Astrocyte (in vitro differentiated cells and primary cell): ENCODE results near the gene AP1M1. TPM values are rescaled to one million over a fixed set of nuclear protein-coding genes. Genes with fewer than 3 reads are reported as not detected.
"Not testable (repeated sequence)": the region's sequence is repeated elsewhere in the genome, so short reads cannot be mapped to it uniquely, and the experiment has no call there.

Experiments used
- DNase-seq: peaks from one replicate; pipeline ENCODE4 v3.0.0-alpha.2; 2010; ENCODE audit warnings: low read depth
- FAIRE-seq: peaks from 2 replicates; lab custom pipeline; 2011; peaks lifted over from hg19 to GRCh38; lab: Jason Lieb, UNC
- H2AFZ ChIP-seq: 2 replicates; pipeline ENCODE4 v1.6.0; 2012; ENCODE audit warnings: low read depth, low read length, inconsistent platforms
- H3K27ac ChIP-seq: 2 replicates; pipeline ENCODE4 v1.5.1; 2011; ENCODE audit warnings: low read depth, low read length, inconsistent platforms
- H3K27me3 ChIP-seq: 2 replicates; pipeline ENCODE4 v1.6.0; 2011; ENCODE audit warnings: low read length, inconsistent platforms; ENCODE audit not compliant: insufficient read depth
- H3K36me3 ChIP-seq: 2 replicates; pipeline ENCODE4 v1.5.1; 2011; ENCODE audit warnings: low read length, inconsistent platforms; ENCODE audit not compliant: insufficient read depth
- H3K4me1 ChIP-seq: 2 replicates; pipeline ENCODE4 v1.5.1; 2011; ENCODE audit warnings: low read length, inconsistent platforms; ENCODE audit not compliant: insufficient read depth
- H3K4me2 ChIP-seq: 2 replicates; pipeline ENCODE4 v1.6.0; 2012; ENCODE audit warnings: low read length, inconsistent platforms
- H3K4me3 ChIP-seq: 2 replicates; pipeline ENCODE4 v1.5.1; 2011; ENCODE audit warnings: low read depth, mild to moderate bottlenecking, low read length, inconsistent platforms; ENCODE audit not compliant: insufficient read depth
- H3K79me2 ChIP-seq: 2 replicates; pipeline ENCODE4 v1.6.0; 2012; ENCODE audit warnings: mild to moderate bottlenecking, low read length, inconsistent platforms; ENCODE audit not compliant: insufficient read depth
- H3K9ac ChIP-seq: 2 replicates; pipeline ENCODE4 v1.6.0; 2012; ENCODE audit warnings: mild to moderate bottlenecking, low read length, inconsistent platforms
- H3K9me3 ChIP-seq: 2 replicates; pipeline ENCODE4 v1.5.1; 2012; ENCODE audit warnings: low read depth, mild to moderate bottlenecking, low read length, inconsistent platforms; ENCODE audit not compliant: insufficient read depth
- H4K20me1 ChIP-seq: 2 replicates; pipeline ENCODE4 v1.6.0; 2012; ENCODE audit warnings: low read length, inconsistent platforms; ENCODE audit not compliant: insufficient read depth
- H3K27ac Mint-ChIP-seq: one replicate; pipeline ENCODE4 v1.8.0; 2021; ENCODE audit warnings: mild to moderate bottlenecking, mixed read lengths; ENCODE audit not compliant: unreplicated experiment
- H3K27me3 Mint-ChIP-seq: one replicate; pipeline ENCODE4 v1.8.0; 2021; ENCODE audit warnings: low read depth, mixed read lengths; ENCODE audit not compliant: unreplicated experiment
- H3K36me3 Mint-ChIP-seq: one replicate; pipeline ENCODE4 v1.8.0; 2021; ENCODE audit warnings: low read depth, mixed read lengths; ENCODE audit not compliant: unreplicated experiment
- H3K4me1 Mint-ChIP-seq: one replicate; pipeline ENCODE4 v1.8.0; 2021; ENCODE audit warnings: low read depth, mixed read lengths; ENCODE audit not compliant: unreplicated experiment
- H3K4me3 Mint-ChIP-seq: one replicate; pipeline ENCODE4 v1.8.0; 2021; ENCODE audit warnings: mild to moderate bottlenecking, moderate library complexity, mixed read lengths; ENCODE audit not compliant: unreplicated experiment
- H3K9me3 Mint-ChIP-seq: one replicate; pipeline ENCODE4 v1.8.0; 2021; ENCODE audit warnings: mild to moderate bottlenecking, mixed read lengths; ENCODE audit not compliant: unreplicated experiment
- EZH2 ChIP-seq: IDR thresholded peaks from 2 replicates; pipeline ENCODE4 v1.6.1; 2012; ENCODE audit warnings: mild to moderate bottlenecking, low read length, inconsistent platforms; ENCODE audit not compliant: insufficient read depth
- total RNA-seq: library from RNA; stranded (reverse); gene quantifications from 2 replicates; pipeline ENCODE4 v1.2.1, GENCODE V29; 2021
- TF ChIP-seq, protein P1 (sequence below): IDR thresholded peaks from 2 replicates; pipeline ENCODE4 v1.5.1; 2011; ENCODE audit warnings: low read depth, mild to moderate bottlenecking, inconsistent platforms, low read length, moderate library complexity; ENCODE audit not compliant: insufficient read depth

AP1M1 gene
- total RNA-seq, 1 donor from 2014 or later, result 87.6 TPM

DNA sequence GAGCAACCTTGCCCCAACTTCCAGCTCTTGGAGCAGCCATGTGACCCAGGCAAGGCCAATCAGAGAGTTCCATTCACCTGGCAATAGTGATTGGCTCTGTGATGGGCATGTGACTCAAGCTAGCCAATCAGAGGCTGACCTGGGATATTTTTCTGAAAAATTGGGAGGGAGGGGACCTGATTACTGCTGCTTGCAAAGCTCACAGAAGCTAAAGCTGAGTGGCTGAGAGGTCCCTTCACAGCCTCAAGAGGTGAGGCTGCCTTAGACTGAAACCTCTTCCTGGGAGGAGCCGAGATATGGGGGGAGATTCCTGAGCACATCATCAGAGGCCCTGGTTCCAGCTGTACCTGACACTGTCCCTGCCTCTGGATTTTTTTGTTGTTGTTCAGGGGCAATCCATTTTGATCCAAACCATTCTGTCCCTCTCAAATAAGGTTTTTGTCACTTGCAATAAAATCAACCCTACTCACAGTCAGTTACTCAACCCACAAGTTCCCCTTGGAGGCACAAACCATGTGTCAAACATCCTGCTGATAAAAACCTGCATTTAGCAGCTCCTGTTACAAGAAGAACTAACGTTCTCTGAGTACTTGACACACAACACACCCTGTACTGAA lies 29.1 kb upstream of the AP1M1 start:
- peak; percentile 23 for DNase-seq
- peaks cover 2% of the 10 kb centered on the region for H3K9me3 Mint-ChIP-seq
- Histone ChIP-seq H3K4me2 (no peak overlapping the region), H3K36me3 (no peaks in the 10 kb centered on the region), H3K9ac (no peak overlapping the region), H3K27ac (no peak overlapping the region), H3K4me1 (peaks cover 6% of the 10 kb centered on the region), H3K79me2 (no peaks in the 10 kb centered on the region), H4K20me1 (no peaks in the 10 kb centered on the region), H3K27me3 (no peaks in the 10 kb centered on the region), H2AFZ (no peak overlapping the region), H3K9me3 (no peaks in the 10 kb centered on the region), H3K4me3 (no peak overlapping the region)
- H3K27ac Mint-ChIP-seq, result no peak overlapping the region
- FAIRE-seq, result no peak
- TF ChIP-seq, protein P1, sequence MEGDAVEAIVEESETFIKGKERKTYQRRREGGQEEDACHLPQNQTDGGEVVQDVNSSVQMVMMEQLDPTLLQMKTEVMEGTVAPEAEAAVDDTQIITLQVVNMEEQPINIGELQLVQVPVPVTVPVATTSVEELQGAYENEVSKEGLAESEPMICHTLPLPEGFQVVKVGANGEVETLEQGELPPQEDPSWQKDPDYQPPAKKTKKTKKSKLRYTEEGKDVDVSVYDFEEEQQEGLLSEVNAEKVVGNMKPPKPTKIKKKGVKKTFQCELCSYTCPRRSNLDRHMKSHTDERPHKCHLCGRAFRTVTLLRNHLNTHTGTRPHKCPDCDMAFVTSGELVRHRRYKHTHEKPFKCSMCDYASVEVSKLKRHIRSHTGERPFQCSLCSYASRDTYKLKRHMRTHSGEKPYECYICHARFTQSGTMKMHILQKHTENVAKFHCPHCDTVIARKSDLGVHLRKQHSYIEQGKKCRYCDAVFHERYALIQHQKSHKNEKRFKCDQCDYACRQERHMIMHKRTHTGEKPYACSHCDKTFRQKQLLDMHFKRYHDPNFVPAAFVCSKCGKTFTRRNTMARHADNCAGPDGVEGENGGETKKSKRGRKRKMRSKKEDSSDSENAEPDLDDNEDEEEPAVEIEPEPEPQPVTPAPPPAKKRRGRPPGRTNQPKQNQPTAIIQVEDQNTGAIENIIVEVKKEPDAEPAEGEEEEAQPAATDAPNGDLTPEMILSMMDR, result no peak
- TF ChIP-seq EZH2, result no peak
- H3K27me3 Mint-ChIP-seq, result peaks cover 36% of the 10 kb centered on the region
- no peaks in the 10 kb centered on the region for H3K36me3 Mint-ChIP-seq
- no peaks in the 10 kb centered on the region for H3K4me1 Mint-ChIP-seq
- H3K4me3 Mint-ChIP-seq, result no peak overlapping the region

DNA sequence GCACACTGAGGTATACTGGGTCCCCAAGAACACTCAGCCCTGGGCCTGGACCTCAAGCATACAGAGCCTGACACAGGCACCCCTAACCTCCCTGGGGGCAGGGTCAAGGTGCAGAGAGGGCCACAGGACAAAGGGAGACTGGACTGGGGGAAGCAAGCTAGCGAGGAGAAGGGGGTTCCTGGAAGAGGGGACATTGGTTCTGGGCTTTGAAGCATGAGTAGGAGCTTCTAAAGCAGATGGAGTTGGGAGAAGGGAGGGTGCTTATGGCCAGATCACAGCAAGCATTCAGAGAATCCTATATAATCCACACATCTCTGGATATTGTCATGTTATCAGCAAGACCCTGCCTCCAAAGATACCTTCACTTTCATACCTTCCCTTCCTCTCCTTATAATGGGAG lies 27.6 kb upstream of the AP1M1 start:
- peaks cover 30% of the 10 kb centered on the region for H3K27me3 Mint-ChIP-seq
- DNase-seq (no peak), FAIRE-seq (no peak)
- no peaks in the 10 kb centered on the region for H3K4me1 Mint-ChIP-seq
- H3K9ac ChIP-seq, result no peak overlapping the region
- no peaks in the 10 kb centered on the region for H3K9me3 ChIP-seq
- no peak overlapping the region for H3K4me3 ChIP-seq
- no peak overlapping the region for H2AFZ ChIP-seq
- no peaks in the 10 kb centered on the region for H4K20me1 ChIP-seq
- no peak overlapping the region for H3K4me3 Mint-ChIP-seq
- TF ChIP-seq, protein P1, result no peak
- no peak for TF ChIP-seq EZH2
- no peak overlapping the region for H3K27ac ChIP-seq
- peaks cover 4% of the 10 kb centered on the region for H3K9me3 Mint-ChIP-seq
- H3K27ac Mint-ChIP-seq, result no peak overlapping the region
- peaks cover 6% of the 10 kb centered on the region for H3K4me1 ChIP-seq
- H3K36me3 Mint-ChIP-seq, result no peaks in the 10 kb centered on the region
- no peak overlapping the region for H3K4me2 ChIP-seq
- no peaks in the 10 kb centered on the region for H3K79me2 ChIP-seq
- no peaks in the 10 kb centered on the region for H3K36me3 ChIP-seq
- H3K27me3 ChIP-seq, result no peaks in the 10 kb centered on the region

DNA sequence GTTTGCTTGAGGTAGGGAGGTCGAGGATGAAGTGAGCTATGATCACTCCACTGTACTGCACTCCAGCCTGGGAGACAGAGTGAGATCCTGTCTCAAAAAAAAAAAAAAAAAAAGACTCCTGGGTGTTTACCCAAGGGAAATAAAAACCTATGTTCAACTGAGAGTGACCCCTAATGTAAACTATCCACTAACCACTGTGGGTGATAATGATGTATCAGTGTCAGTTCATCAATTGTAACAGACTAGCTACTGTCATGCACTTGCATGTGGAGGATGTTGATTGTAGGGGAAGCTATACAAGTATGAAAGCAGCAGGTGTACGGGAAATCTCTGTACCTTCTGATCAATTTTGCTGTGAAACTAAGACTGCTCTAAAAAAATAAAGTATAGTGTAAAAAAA lies 21.8 kb upstream of the AP1M1 start:
- Histone ChIP-seq H3K4me1 (peaks cover 10% of the 10 kb centered on the region), H2AFZ (no peak overlapping the region), H3K79me2 (no peaks in the 10 kb centered on the region), H3K9ac (no peak overlapping the region), H4K20me1 (no peaks in the 10 kb centered on the region), H3K4me3 (no peak overlapping the region), H3K27me3 (no peaks in the 10 kb centered on the region), H3K36me3 (no peaks in the 10 kb centered on the region), H3K27ac (no peak overlapping the region), H3K4me2 (no peak overlapping the region), H3K9me3 (no peaks in the 10 kb centered on the region)
- Mint-ChIP-seq H3K9me3 (peaks cover 5% of the 10 kb centered on the region), H3K27me3 (peaks cover 20% of the 10 kb centered on the region), H3K4me1 (peaks cover 5% of the 10 kb centered on the region), H3K27ac (no peak overlapping the region), H3K4me3 (no peak overlapping the region), H3K36me3 (no peaks in the 10 kb centered on the region)
- TF ChIP-seq, protein P1, result no peak
- no peak for TF ChIP-seq EZH2
- FAIRE-seq, result no peak
- no peak for DNase-seq

DNA sequence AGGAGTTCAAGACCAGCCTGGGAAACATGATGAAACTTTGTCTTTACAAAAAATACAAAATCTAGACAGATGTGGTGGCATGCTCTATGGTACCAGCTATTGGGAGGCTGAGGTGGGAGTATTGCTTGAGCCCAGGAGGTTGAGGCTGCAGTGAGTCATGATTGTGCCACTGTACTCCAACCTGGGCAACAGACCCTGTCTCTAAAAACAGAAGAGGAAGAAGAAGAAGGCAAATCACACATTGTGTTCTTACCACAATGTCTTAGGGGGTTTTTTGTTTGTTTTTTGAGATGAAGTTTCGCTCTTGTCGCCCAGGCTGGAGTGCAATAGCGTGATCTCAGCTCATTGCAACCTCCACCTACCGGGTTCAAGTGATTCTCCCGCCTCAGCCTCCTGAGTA lies 18.8 kb upstream of the AP1M1 start:
- H3K4me1 Mint-ChIP-seq, H3K9ac ChIP-seq, H3K4me3 Mint-ChIP-seq: not testable (repeated sequence)

More for the DNA sequence above, 18.8 kb upstream of the AP1M1 start:
- H3K4me1 ChIP-seq, H3K9me3 Mint-ChIP-seq, H2AFZ ChIP-seq, FAIRE-seq, H3K4me3 ChIP-seq, H4K20me1 ChIP-seq, H3K27me3 ChIP-seq, DNase-seq, H3K27ac ChIP-seq, H3K79me2 ChIP-seq, H3K36me3 ChIP-seq, H3K4me2 ChIP-seq, H3K27ac Mint-ChIP-seq, H3K9me3 ChIP-seq, H3K27me3 Mint-ChIP-seq, H3K36me3 Mint-ChIP-seq: not testable (repeated sequence)
